Adrenal gland (tissue), 12 donors: ENCODE results near the gene HK2. TPM values are rescaled to one million over a fixed set of nuclear protein-coding genes. Genes with fewer than 3 reads are reported as not detected.

ENCODE experiments used
- DNase-seq, 7 donors: peaks; one replicate each; pipeline ENCODE4 v3.0.0-alpha.2; 2019 to 2020
- H3K27ac ChIP-seq, 5 donors: fragments of 200-600 bp; sonication (generic) in 4 of 5; 1 replicate in 3 of 5; 2 replicates in 2 of 5; pipeline versions ENCODE4 v1.5.1 to v1.8.0; 2016 to 2020; ENCODE audit warnings: mild to moderate bottlenecking in 1 of 5
- H3K27me3 ChIP-seq: fragments of 200-600 bp; 2 replicates; pipeline ENCODE4 v1.8.0; 2021
- H3K36me3 ChIP-seq, 2 donors: fragments of 200-600 bp; replicated peaks in 1 of 2; 1 replicate in 1 of 2; 2 replicates in 1 of 2; pipeline versions ENCODE4 v1.5.1 to v1.8.0; 2018 to 2022
- H3K4me1 ChIP-seq, 2 donors: fragments of 200-600 bp; replicated peaks in 1 of 2; 1 replicate in 1 of 2; 2 replicates in 1 of 2; pipeline versions ENCODE4 v1.5.1 to v1.8.0; 2018 to 2021
- H3K4me3 ChIP-seq, 4 donors: fragments of 200-600 bp; sonication (generic) in 3 of 4; one replicate each; pipeline ENCODE4 v1.5.1; 2016 to 2018
- H3K9me3 ChIP-seq, 3 donors: fragments of 200-600 bp; sonication (generic) in 1 of 3; replicated peaks in 1 of 3; 1 replicate in 2 of 3; 2 replicates in 1 of 3; pipeline versions ENCODE4 v1.5.1 to v1.8.0; 2016 to 2021
- POLR2A ChIP-seq, 2 donors: fragments of 450-650 bp; IDR thresholded peaks; one replicate each; pipeline ENCODE4 v1.6.1; 2017; ENCODE audit warnings: antibody characterized with exemption in 2 of 2, mild to moderate bottlenecking in 2 of 2, moderate library complexity in 1 of 2
- WGBS, 4 donors: extraction: QIAGEN DNeasy Blood & Tissue Kit in 2 of 4; methylation state at CpG; one replicate each; pipeline versions ENCODE4 v1.1.5 to v1.1.7; 2013 to 2017; 5-methylcytosine and 5-hydroxymethylcytosine counted together
- intact Hi-C, 2 donors: fragments of 100-400 bp; cut with DNase I; formaldehyde crosslinking; loops; one replicate each; pipeline versions ENCODE4 v1.14.1 to v1.15.0; 2022 to 2023
- polyA plus RNA-seq, 3 donors: library from polyadenylated mRNA; stranded (reverse); fragments of 200-250 nt in 2 of 3; fragments of 350-450 nt in 1 of 3; fragmentation: Illumina TruSeq in 1 of 3; extraction: RNeasy Lipid Tissue Mini Kit (QIAGEN cat#74804) in 1 of 3; gene quantifications; one replicate each; pipeline ENCODE4 v1.2.3, GENCODE V29; 2013 to 2014
- total RNA-seq, 9 donors: library from RNA; depleted of rRNA in 4 of 9; stranded (reverse); fragments of >200 nt in 4 of 9; fragments of 120-200 nt in 1 of 9; fragmentation: NEBNext Ultra II Directional in 1 of 9; extraction: Animal tissue kit (Norgen Biotek cat#: 25700) in 1 of 9; gene quantifications; one replicate each; pipeline versions ENCODE4 v1.1.0 to v1.2.4, GENCODE V29; 2013 to 2023
- TF ChIP-seq, protein P1 (sequence below), 6 experiments: fragments of 450-650 bp in 4 of 6; fragments of 200-600 bp in 2 of 6; sonication (generic) in 1 of 6; IDR thresholded peaks; 1 replicate in 5 of 6; 2 replicates in 1 of 6; pipeline versions ENCODE4 v1.5.1 to v1.8.0; 2016 to 2021; ENCODE audit warnings: antibody characterized with exemption in 6 of 6, mild to moderate bottlenecking in 2 of 6, moderate library complexity in 1 of 6
- donor health status: healthy with polysubstance abuse.
- donor health status: Bipolar disorder and iron deficiency.
- donor health status: DM: yes; HTN: yes; CAD: no.
- donor health status: DM: no; HTN: no; CAD: no.
- donor health status: DM: no; HTN: no; CAD: no.
- donor health status: DM: yes; HTN: yes; CAD: no.

The HK2 gene
- total and polyA plus RNA-seq, 12 donors, result 1.2 to 11.7 (median 5.0) TPM

DNA sequence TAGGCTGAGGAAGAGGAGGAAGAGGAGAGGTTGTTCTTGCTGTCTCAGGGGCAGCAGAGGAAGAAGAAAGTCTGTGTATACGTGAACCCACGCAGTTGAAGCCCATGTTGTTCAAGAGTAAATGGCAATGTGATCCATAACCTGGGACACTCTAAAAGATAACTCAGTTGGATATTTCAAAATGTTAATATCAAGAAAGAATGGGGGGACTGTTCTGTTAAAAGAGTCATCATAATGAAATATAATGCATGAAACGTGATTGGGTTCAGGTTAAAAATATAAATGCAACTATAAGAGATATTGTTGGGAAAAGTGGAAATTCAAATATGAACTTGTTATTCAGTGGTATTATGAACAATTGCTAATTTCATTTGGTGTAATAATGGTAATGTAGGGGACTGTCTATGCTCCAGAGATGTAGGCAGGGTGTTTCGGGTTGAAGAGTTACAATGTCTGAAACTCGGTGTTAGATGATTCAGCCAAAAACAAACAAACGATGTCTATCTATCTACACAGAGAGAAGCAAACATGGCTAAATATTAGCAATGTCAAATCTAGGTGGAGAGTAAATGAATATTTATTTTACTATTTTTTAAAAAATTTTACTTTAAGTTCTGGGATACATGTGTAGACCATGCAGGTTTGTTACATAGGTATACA is 103.4 kb downstream of the HK2 start:
- no peaks in the 10 kb centered on the region for H3K4me1 ChIP-seq
- H3K27ac ChIP-seq, result no peak overlapping the region
- 88 to 96% (median 91%) methylated on average over 6 of the region's 6 CpGs for WGBS, 4 donors
- intact Hi-C loops, result no loop called here
- H3K4me3 ChIP-seq, result no peak overlapping the region
- H3K9me3 ChIP-seq, result no peaks in the 10 kb centered on the region
- no peaks in the 10 kb centered on the region for H3K27me3 ChIP-seq
- DNase-seq, result no peak
- TF ChIP-seq POLR2A (IDR thresholded peaks at IDR 0.05), result no peak
- TF ChIP-seq, protein P1, sequence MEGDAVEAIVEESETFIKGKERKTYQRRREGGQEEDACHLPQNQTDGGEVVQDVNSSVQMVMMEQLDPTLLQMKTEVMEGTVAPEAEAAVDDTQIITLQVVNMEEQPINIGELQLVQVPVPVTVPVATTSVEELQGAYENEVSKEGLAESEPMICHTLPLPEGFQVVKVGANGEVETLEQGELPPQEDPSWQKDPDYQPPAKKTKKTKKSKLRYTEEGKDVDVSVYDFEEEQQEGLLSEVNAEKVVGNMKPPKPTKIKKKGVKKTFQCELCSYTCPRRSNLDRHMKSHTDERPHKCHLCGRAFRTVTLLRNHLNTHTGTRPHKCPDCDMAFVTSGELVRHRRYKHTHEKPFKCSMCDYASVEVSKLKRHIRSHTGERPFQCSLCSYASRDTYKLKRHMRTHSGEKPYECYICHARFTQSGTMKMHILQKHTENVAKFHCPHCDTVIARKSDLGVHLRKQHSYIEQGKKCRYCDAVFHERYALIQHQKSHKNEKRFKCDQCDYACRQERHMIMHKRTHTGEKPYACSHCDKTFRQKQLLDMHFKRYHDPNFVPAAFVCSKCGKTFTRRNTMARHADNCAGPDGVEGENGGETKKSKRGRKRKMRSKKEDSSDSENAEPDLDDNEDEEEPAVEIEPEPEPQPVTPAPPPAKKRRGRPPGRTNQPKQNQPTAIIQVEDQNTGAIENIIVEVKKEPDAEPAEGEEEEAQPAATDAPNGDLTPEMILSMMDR (IDR thresholded peaks at IDR 0.05), result no peak
- H3K36me3 ChIP-seq, result no peaks in the 10 kb centered on the region

DNA sequence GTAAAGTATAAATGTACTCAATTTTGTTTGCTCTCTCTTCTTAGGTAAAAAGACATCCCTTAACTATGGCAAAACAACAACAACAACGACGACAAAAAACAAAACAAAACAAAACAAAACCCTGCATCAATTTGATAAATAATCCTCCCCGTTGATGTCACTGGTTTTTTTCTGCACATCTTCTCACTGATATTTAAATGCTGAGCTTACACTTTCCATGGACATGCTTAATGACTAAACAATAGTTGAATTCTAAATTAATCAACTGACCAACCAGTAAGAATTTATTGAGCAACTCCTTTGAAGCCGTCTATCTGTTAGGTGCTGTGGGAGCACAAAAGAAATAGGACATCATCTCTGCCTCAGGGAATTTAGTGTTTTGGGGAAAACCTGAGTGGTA is 104.3 kb downstream of the HK2 start:
- TF ChIP-seq POLR2A (IDR thresholded peaks at IDR 0.05), result no peak
- TF ChIP-seq, protein P1 (IDR thresholded peaks at IDR 0.05), result no peak
- 85 to 88% (median 86%) methylated on average over 4 of the region's 4 CpGs for WGBS, 4 donors
- Histone ChIP-seq H3K4me1 (no peaks in the 10 kb centered on the region), H3K9me3 (no peaks in the 10 kb centered on the region), H3K27ac (no peak overlapping the region), H3K36me3 (no peaks in the 10 kb centered on the region), H3K27me3 (no peaks in the 10 kb centered on the region), H3K4me3 (no peak overlapping the region)
- no peak for DNase-seq
- intact Hi-C loops, result no loop called here

DNA sequence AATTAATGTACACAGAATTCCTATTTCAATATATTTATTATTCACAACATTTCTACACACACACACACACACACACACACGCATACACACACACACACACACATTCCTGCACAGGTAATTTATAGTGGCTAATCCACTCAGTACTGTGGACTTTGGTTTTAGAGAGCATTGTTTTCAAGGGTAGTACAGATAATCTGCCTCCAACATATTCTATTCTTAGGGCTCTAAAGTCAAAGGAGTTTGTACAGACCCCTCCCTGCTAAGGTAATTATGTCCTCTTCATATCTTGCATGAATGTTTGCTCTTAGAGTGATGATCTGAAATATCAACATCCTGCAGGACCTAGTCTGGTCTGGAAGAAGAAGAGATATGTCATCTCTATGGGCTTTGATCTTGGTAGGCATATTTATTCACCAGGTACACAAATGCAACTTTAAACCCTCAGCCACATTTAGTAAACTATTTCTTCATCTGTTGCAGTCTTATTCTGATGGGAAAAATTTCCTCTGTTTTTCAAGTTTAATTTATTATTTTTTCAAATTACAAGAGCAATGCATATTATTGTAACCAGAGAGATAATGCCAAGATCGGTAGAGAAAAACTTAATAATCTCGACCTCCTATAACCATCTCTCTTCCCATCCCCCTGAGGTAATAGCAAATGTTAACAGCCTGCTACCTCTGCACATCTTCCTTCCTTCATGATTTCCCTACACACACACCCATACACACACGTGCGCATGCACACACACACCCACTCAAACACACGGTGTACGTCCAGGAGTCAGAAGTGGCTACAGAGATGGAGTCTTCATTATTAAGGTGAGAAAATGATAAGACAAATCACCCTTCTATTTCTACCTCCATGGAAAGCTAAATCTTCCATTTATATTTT is 106.2 kb downstream of the HK2 start:
- intact Hi-C loops, result no loop called here
- H3K4me1 ChIP-seq, result no peaks in the 10 kb centered on the region
- no peaks in the 10 kb centered on the region for H3K9me3 ChIP-seq
- no peak for DNase-seq
- no peaks in the 10 kb centered on the region for H3K27me3 ChIP-seq
- no peak overlapping the region for H3K4me3 ChIP-seq
- H3K27ac ChIP-seq, result no peak overlapping the region
- no peaks in the 10 kb centered on the region for H3K36me3 ChIP-seq
- WGBS, 4 donors, result 90 to 97% (median 93%) methylated on average over 7 of the region's 7 CpGs
- TF ChIP-seq, protein P1 (IDR thresholded peaks at IDR 0.05), result no peak
- no peak for TF ChIP-seq POLR2A (IDR thresholded peaks at IDR 0.05)

DNA sequence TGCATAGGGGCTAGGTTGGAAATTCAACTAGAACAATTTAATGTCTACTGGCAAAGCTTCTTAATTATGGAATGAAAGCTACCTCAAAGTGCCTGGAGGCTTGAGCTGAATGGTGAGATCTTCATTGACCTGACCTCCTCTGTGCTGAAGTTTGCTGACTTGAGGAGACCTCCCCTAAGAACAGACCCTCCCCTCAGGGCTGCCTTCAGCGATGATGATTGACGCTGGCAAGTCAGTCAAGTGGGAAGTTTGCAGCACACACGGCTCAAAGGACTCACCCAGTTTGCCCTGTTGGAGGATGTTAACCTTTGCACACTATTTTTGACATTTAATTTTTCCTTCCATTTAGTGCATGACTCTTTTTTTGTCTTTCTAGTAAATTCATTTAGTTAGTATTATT is 107.4 kb downstream of the HK2 start:
- 92 to 100% (median 93%) methylated on average over 3 of the region's 3 CpGs for WGBS, 4 donors
- no peak overlapping the region for H3K4me3 ChIP-seq
- intact Hi-C loops, result no loop called here
- no peaks in the 10 kb centered on the region for H3K27me3 ChIP-seq
- DNase-seq, result no peak
- H3K27ac ChIP-seq, result no peak overlapping the region
- TF ChIP-seq, protein P1 (IDR thresholded peaks at IDR 0.05), result no peak
- no peak for TF ChIP-seq POLR2A (IDR thresholded peaks at IDR 0.05)
- H3K36me3 ChIP-seq, result no peaks in the 10 kb centered on the region
- no peaks in the 10 kb centered on the region for H3K4me1 ChIP-seq
- H3K9me3 ChIP-seq, result no peaks in the 10 kb centered on the region
